ENCODE measurements around the gene FAT1.

- no peak for TF ChIP-seq POLR2A (IDR thresholded peaks at IDR 0.05)
- TF ChIP-seq CTCF (IDR thresholded peaks at IDR 0.05): no peak
Observed at GRCh38 chr4:186561748-186562147, 161.9 kb downstream of the FAT1 start.

Measured in lower leg skin (tissue), 3 donors.